Epithelial cell of esophagus (primary cell): ENCODE results near the gene GOLGA3.

Source experiments
- DNase-seq: peaks from one replicate; pipeline ENCODE4 v3.0.0; 2010; ENCODE audit warnings: low read depth
- H3K4me3 ChIP-seq: 2 replicates; pipeline ENCODE4 v1.5.1; 2011; ENCODE audit warnings: mild to moderate bottlenecking, low read length, control low read depth
- CTCF ChIP-seq: IDR thresholded peaks from 2 replicates; pipeline ENCODE4 v1.5.1; 2011; ENCODE audit warnings: low read depth, mild to moderate bottlenecking, low read length, control low read depth, inconsistent platforms; ENCODE audit not compliant: insufficient read depth; ENCODE audit errors: missing control alignments

The GOLGA3 gene

DNA sequence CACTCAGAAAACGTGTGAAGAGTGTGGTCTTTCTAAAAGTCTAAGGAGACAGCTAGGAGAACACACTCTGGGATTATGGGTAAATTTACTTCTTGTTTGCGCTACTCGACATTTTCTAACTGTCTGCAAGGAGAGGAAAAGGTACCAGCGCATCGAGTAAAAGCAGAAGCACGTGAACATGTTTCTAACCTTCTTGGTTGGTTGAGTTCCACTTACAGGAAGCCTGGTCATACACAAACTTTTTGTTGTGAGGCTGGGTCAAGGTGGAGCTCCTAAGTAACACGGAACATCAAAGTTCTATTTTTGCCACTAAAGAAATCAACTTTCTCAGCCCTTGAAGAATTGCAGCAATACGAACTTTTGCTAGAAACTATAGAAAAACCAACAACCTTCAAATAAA, 87.0 kb downstream of the GOLGA3 start:
- no peak overlapping the region for H3K4me3 ChIP-seq
- DNase-seq: no peak
- no peak for TF ChIP-seq CTCF

- no peak for DNase-seq
- H3K4me3 ChIP-seq: no peak overlapping the region
- no peak for TF ChIP-seq CTCF
Measured at GRCh38 chr12:132740652-132741051, 88.0 kb downstream of the GOLGA3 start.

DNA sequence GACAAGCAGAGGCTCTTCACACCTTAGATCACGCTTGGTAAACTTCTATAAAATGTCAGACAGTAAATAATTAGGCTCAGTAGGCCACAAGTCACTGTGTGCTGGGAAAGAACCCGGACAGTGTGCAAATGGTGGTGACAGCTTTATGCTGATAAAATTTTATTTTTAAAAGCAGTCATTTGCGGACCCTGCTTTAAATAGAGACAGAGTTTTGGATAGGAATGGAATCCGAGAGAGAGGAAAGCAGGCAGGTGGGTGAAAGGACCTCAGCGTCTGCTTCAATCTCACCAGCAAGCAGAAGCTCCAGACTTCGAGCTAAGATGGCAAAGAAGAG, 88.4 kb downstream of the GOLGA3 start:
- no peak for DNase-seq
- no peak for TF ChIP-seq CTCF
- no peak overlapping the region for H3K4me3 ChIP-seq

DNA sequence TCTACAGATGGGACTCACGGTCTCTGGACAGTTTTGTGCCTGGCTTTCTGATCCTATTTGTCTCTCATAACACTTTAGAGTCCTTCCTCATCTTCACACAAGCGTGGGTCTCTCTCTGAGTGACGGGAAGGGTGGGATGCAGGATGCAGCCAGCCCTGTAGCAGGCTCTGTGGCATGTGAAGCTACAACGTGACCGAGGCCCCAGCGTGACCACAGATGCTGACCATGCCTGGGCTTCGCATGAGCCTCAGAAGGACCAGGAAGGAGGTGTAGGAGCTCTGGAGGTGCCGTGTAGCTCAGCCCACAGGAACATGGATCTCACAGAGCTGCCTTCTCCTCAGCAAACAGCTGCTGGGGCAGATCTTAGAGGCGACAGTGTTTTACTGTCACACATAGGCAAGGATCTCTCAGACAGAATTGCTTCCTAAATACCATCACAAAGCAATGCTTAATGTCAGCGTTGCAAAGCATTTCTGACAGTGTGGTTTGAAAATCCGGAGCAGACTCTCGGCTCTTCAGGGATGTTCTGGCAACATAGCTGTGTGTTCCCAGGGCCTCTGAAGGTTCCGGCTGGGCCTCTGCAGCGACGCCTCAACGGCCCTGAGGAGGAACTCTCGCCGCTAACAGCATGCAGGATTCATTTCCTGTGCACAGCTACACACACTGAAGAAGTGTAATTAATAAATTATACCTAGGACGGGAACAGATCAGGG, 88.9 kb downstream of the GOLGA3 start:
- no peak for TF ChIP-seq CTCF
- DNase-seq: no peak
- no peak overlapping the region for H3K4me3 ChIP-seq

GRCh38 chr12:132736913-132737312, 91.8 kb downstream of the GOLGA3 start:
- no peak for TF ChIP-seq CTCF
- no peak for DNase-seq
- H3K4me3 ChIP-seq: no peak overlapping the region

- no peak overlapping the region for H3K4me3 ChIP-seq
- no peak for DNase-seq
- no peak for TF ChIP-seq CTCF
Measured at GRCh38 chr12:132736378-132736777, 92.3 kb downstream of the GOLGA3 start.

DNA sequence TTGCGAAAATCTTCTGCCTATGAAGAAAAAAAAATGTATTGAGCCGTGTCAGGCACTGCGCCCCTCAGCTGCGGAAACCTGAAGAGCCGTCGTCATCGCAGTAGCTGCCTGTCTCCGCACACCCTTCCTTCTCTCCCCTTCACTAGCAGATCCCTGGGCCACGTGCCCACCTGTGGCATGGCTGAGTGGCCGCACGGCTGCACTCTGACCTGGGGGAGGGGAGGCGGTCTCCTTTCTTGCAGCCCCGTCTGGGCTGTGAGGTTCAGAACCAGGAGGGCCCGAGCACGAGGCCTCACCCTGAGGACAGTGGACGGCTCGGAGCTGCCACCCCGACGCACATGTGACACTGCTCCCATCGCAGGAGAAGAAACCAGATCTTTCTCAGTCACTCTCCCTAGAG, 93.2 kb downstream of the GOLGA3 start:
- no peak for DNase-seq
- H3K4me3 ChIP-seq: no peak overlapping the region
- TF ChIP-seq CTCF: no peak
